Measurements from ENCODE around the gene MZT2B.
"Not testable (repeated sequence)": the region's sequence is repeated elsewhere in the genome, so short reads cannot be mapped to it uniquely, and the experiment has no call there.

GRCh38 chr2:130140516-130140915, 41.5 kb upstream of the MZT2B start:
- TF ChIP-seq POLR2A (conservative IDR thresholded peaks at IDR 0.05); RBM25 (IDR thresholded peaks at IDR 0.05; ENCODE audit: low read depth, low read length, severe bottlenecking): not testable (repeated sequence)

All from K562 (cell line).